Naive thymus-derived CD4-positive, alpha-beta T cell (primary cell): ENCODE results near the gene CEP164. TPM values are rescaled to one million over a fixed set of nuclear protein-coding genes. Genes with fewer than 3 reads are reported as not detected.
"Not testable (repeated sequence)": the region's sequence is repeated elsewhere in the genome, so short reads cannot be mapped to it uniquely, and the experiment has no call there.

Experiments
- ATAC-seq: fragments of 150-1000 bp; cut with Tn5 transposase; 2 replicates; pipeline ENCODE4 v1.10.0; 2021; ENCODE audit warnings: mild to moderate bottlenecking, moderate library complexity
- CTCF ChIA-PET: fragments of 350-600 bp; sonication (Branson Sonifier 250); formaldehyde crosslinking; loops from one replicate; lab custom pipeline; 2021; ENCODE audit warnings: antibody characterized with exemption; lab: Charles Lee
- POLR2A ChIA-PET: fragments of 350-600 bp; sonication (Branson Sonifier 250); formaldehyde crosslinking; loops from one replicate; lab custom pipeline; 2021; ENCODE audit warnings: antibody characterized with exemption, inconsistent platforms; lab: Charles Lee
- DNase-seq, 9 donors: peaks; one replicate each; pipeline versions ENCODE4 v3.0.0 to v3.0.0-alpha.2; 2020 to 2022; ENCODE audit warnings: mixed read lengths in 1 of 9
- H3K27ac ChIP-seq: one replicate; pipeline ENCODE4 v1.7.0; 2013; ENCODE audit warnings: mild to moderate bottlenecking, low read depth, low read length, moderate library complexity
- H3K27me3 ChIP-seq, 2 donors: one replicate each; pipeline ENCODE4 v1.7.0; 2013; ENCODE audit warnings: low read length in 2 of 2, mild to moderate bottlenecking in 2 of 2, moderate library complexity in 2 of 2; ENCODE audit not compliant: control insufficient read depth in 2 of 2, insufficient read depth in 2 of 2
- H3K36me3 ChIP-seq, 3 experiments: 1 replicate in 2 of 3; 2 replicates in 1 of 3; pipeline ENCODE4 v1.7.0; 2013; ENCODE audit warnings: low read length in 3 of 3, mild to moderate bottlenecking in 3 of 3, moderate library complexity in 1 of 3; ENCODE audit not compliant: insufficient read depth in 3 of 3, control insufficient read depth in 2 of 3
- H3K4me1 ChIP-seq, 2 donors: one replicate each; pipeline ENCODE4 v1.7.0; 2013; ENCODE audit warnings: low read length in 2 of 2, mild to moderate bottlenecking in 2 of 2, moderate library complexity in 1 of 2; ENCODE audit not compliant: control insufficient read depth in 2 of 2, insufficient read depth in 2 of 2
- H3K4me3 ChIP-seq: 2 replicates; pipeline ENCODE4 v1.7.0; 2013; ENCODE audit warnings: mild to moderate bottlenecking, low read length
- H3K9me3 ChIP-seq, 3 experiments: 1 replicate in 2 of 3; 2 replicates in 1 of 3; pipeline ENCODE4 v1.7.0; 2013; ENCODE audit warnings: low read length in 3 of 3; ENCODE audit not compliant: control insufficient read depth in 2 of 3
- H3K27ac Mint-ChIP-seq, 9 donors: one replicate each; pipeline ENCODE4 v1.8.0; 2020 to 2022; ENCODE audit warnings: mixed read lengths in 9 of 9, mild to moderate bottlenecking in 8 of 9, moderate library complexity in 5 of 9, inconsistent platforms in 2 of 9
- H3K27me3 Mint-ChIP-seq, 5 donors: one replicate each; pipeline ENCODE4 v1.8.0; 2021 to 2022; ENCODE audit warnings: mixed read lengths in 5 of 5, mild to moderate bottlenecking in 1 of 5
- H3K36me3 Mint-ChIP-seq, 5 donors: one replicate each; pipeline ENCODE4 v1.8.0; 2020 to 2022; ENCODE audit warnings: mixed read lengths in 5 of 5, mild to moderate bottlenecking in 3 of 5, inconsistent platforms in 1 of 5
- H3K4me1 Mint-ChIP-seq, 7 donors: one replicate each; pipeline ENCODE4 v1.8.0; 2020 to 2022; ENCODE audit warnings: mixed read lengths in 7 of 7, mild to moderate bottlenecking in 3 of 7, inconsistent platforms in 1 of 7
- H3K4me3 Mint-ChIP-seq, 10 donors: one replicate each; pipeline ENCODE4 v1.8.0; 2020 to 2022; ENCODE audit warnings: mild to moderate bottlenecking in 10 of 10, mixed read lengths in 10 of 10, moderate library complexity in 6 of 10, inconsistent platforms in 2 of 10
- H3K9me3 Mint-ChIP-seq, 11 donors: one replicate each; pipeline ENCODE4 v1.8.0; 2020 to 2022; ENCODE audit warnings: mixed read lengths in 11 of 11, mild to moderate bottlenecking in 4 of 11, inconsistent platforms in 1 of 11, moderate library complexity in 1 of 11
- intact Hi-C, 2 donors: fragments of 100-400 bp; cut with micrococcal nuclease; formaldehyde crosslinking; loops; one replicate each; pipeline ENCODE4 v1.15.1; 2023
- polyA plus RNA-seq, 2 donors: library from polyadenylated mRNA; unstranded; fragments of 300-500 nt; fragmentation: Illumina TruSeq; gene quantifications; one replicate each; pipeline ENCODE4 v1.2.3, GENCODE V29; 2021
- total RNA-seq, 6 experiments: library from RNA in 5 of 6; stranded (reverse) in 5 of 6; gene quantifications; 1 replicate in 5 of 6; 2 replicates in 1 of 6; pipeline ENCODE4 v1.2.3 and lab custom pipeline; 2021 to 2026

The CEP164 gene
- total and polyA plus RNA-seq, 7 experiments from 2014 or later = 16.2 to 47.6 (median 36.7) TPM

GRCh38 chr11:117444711-117445658, 117.3 kb downstream of the CEP164 start:
- no peak overlapping the region for H3K27ac Mint-ChIP-seq
- H3K4me3 ChIP-seq = no peak overlapping the region
- H3K36me3 Mint-ChIP-seq = no peaks in the 10 kb centered on the region
- no peak overlapping the region for H3K27ac ChIP-seq
- intact Hi-C loops = no loop called here
- DNase-seq (no peak), ATAC-seq (no peak)
- POLR2A ChIA-PET = no interaction called here
- CTCF ChIA-PET = no interaction called here
- no peaks in the 10 kb centered on the region for H3K9me3 ChIP-seq
- H3K27me3 ChIP-seq = no peaks in the 10 kb centered on the region
- H3K4me3 Mint-ChIP-seq = no peak overlapping the region
- H3K27me3 Mint-ChIP-seq = peaks cover 0 to 28% (median 24%) of the 10 kb centered on the region in 5 donors
- H3K4me1 Mint-ChIP-seq = no peaks in the 10 kb centered on the region
- no peaks in the 10 kb centered on the region for H3K4me1 ChIP-seq
- H3K36me3 ChIP-seq = no peaks in the 10 kb centered on the region
- H3K9me3 Mint-ChIP-seq = peaks cover 0 to 6% (median 0%) of the 10 kb centered on the region in 11 donors

GRCh38 chr11:117449111-117449693, 121.5 kb downstream of the CEP164 start:
- Mint-ChIP-seq H3K36me3 (peaks cover 0 to 4% (median 0%) of the 10 kb centered on the region in 5 donors), H3K4me3 (no peak overlapping the region), H3K9me3 (peaks cover 0 to 23% (median 8%) of the 10 kb centered on the region in 11 donors), H3K27me3 (peaks cover 0 to 15% (median 12%) of the 10 kb centered on the region in 5 donors), H3K4me1 (no peaks in the 10 kb centered on the region), H3K27ac (no peak overlapping the region)
- Histone ChIP-seq H3K27ac (no peak overlapping the region), H3K4me1 (no peaks in the 10 kb centered on the region), H3K4me3 (no peak overlapping the region), H3K9me3 (peaks cover 0 to 3% (median 0%) of the 10 kb centered on the region in 3 experiments), H3K36me3 (no peaks in the 10 kb centered on the region), H3K27me3 (no peaks in the 10 kb centered on the region)
- ATAC-seq = no peak
- CTCF ChIA-PET = no interaction called here
- intact Hi-C loops = no loop called here
- POLR2A ChIA-PET = no interaction called here
- DNase-seq = no peak

- ChIA-PET POLR2A (no interaction called here), CTCF (no interaction called here)
- H3K27ac ChIP-seq = no peak overlapping the region
- no peaks in the 10 kb centered on the region for H3K4me1 ChIP-seq
- Mint-ChIP-seq H3K36me3 (peaks cover 0 to 8% (median 3%) of the 10 kb centered on the region in 5 donors), H3K9me3 (peaks cover 0 to 34% (median 11%) of the 10 kb centered on the region in 11 donors), H3K27ac (no peak overlapping the region), H3K4me1 (peaks cover 0 to 2% (median 0%) of the 10 kb centered on the region in 7 donors), H3K4me3 (no peak overlapping the region), H3K27me3 (peaks cover 0 to 8% (median 3%) of the 10 kb centered on the region in 5 donors)
- H3K4me3 ChIP-seq = no peak overlapping the region
- H3K36me3 ChIP-seq = no peaks in the 10 kb centered on the region
- DNase-seq (no peak), ATAC-seq (no peak)
- peaks cover 0 to 3% (median 0%) of the 10 kb centered on the region in 3 experiments for H3K9me3 ChIP-seq
- intact Hi-C loops = no loop called here
- H3K27me3 ChIP-seq = no peaks in the 10 kb centered on the region
Observed at GRCh38 chr11:117453886-117454563, 126.4 kb downstream of the CEP164 start.

GRCh38 chr11:117454564-117454917, 126.9 kb downstream of the CEP164 start:
- H3K4me1 Mint-ChIP-seq = peaks cover 0 to 2% (median 0%) of the 10 kb centered on the region in 7 donors
- Histone ChIP-seq H3K4me3 (no peak overlapping the region), H3K27ac (no peak overlapping the region), H3K9me3 (peaks cover 0 to 3% (median 0%) of the 10 kb centered on the region in 3 experiments), H3K36me3 (no peaks in the 10 kb centered on the region), H3K4me1 (no peaks in the 10 kb centered on the region), H3K27me3 (no peaks in the 10 kb centered on the region)
- no peak overlapping the region for H3K27ac Mint-ChIP-seq
- intact Hi-C loops = no loop called here
- CTCF ChIA-PET = no interaction called here
- ATAC-seq (no peak), DNase-seq (no peak)
- peaks cover 0 to 8% (median 3%) of the 10 kb centered on the region in 5 donors for H3K36me3 Mint-ChIP-seq
- POLR2A ChIA-PET = no interaction called here
- H3K27me3 Mint-ChIP-seq = peaks cover 0 to 8% (median 1%) of the 10 kb centered on the region in 5 donors
- peaks cover 0 to 34% (median 10%) of the 10 kb centered on the region in 11 donors for H3K9me3 Mint-ChIP-seq
- H3K4me3 Mint-ChIP-seq = no peak overlapping the region

GRCh38 chr11:117456027-117456720, 128.5 kb downstream of the CEP164 start:
- Histone ChIP-seq H3K4me3 (no peak overlapping the region), H3K36me3 (no peaks in the 10 kb centered on the region), H3K27me3 (no peaks in the 10 kb centered on the region), H3K27ac (no peak overlapping the region), H3K4me1 (no peaks in the 10 kb centered on the region), H3K9me3 (peaks cover 0 to 3% (median 0%) of the 10 kb centered on the region in 3 experiments)
- no peak for DNase-seq
- H3K4me1 Mint-ChIP-seq = peaks cover 0 to 2% (median 0%) of the 10 kb centered on the region in 7 donors
- no peak overlapping the region for H3K4me3 Mint-ChIP-seq
- POLR2A ChIA-PET = no interaction called here
- intact Hi-C loops = no loop called here
- H3K27me3 Mint-ChIP-seq = peaks cover 0 to 8% (median 4%) of the 10 kb centered on the region in 5 donors
- CTCF ChIA-PET = no interaction called here
- no peak overlapping the region for H3K27ac Mint-ChIP-seq
- ATAC-seq = peak; percentile 25
- H3K36me3 Mint-ChIP-seq = peaks cover 0 to 8% (median 3%) of the 10 kb centered on the region in 5 donors
- H3K9me3 Mint-ChIP-seq = peaks cover 0 to 34% (median 10%) of the 10 kb centered on the region in 11 donors

- H3K36me3 ChIP-seq, CTCF ChIA-PET, H3K27ac ChIP-seq, POLR2A ChIA-PET, ATAC-seq, intact Hi-C loops, H3K4me1 Mint-ChIP-seq, H3K27me3 Mint-ChIP-seq, H3K9me3 ChIP-seq, H3K4me3 Mint-ChIP-seq, H3K27me3 ChIP-seq, DNase-seq, H3K36me3 Mint-ChIP-seq, H3K4me3 ChIP-seq, H3K4me1 ChIP-seq, H3K27ac Mint-ChIP-seq: not testable (repeated sequence)
- H3K9me3 Mint-ChIP-seq = peaks cover 0 to 34% (median 10%) of the 10 kb centered on the region in 11 donors
Observed at GRCh38 chr11:117456721-117457029, 129.0 kb downstream of the CEP164 start.
